Measurements from ENCODE around the gene COX4I2. TPM values are rescaled to one million over a fixed set of nuclear protein-coding genes. Genes with fewer than 3 reads are reported as not detected.
"Not testable (repeated sequence)": the region's sequence is repeated elsewhere in the genome, so short reads cannot be mapped to it uniquely, and the experiment has no call there.

The COX4I2 gene
- total RNA-seq, 1 experiment from 2014 or later: not detected

DNA sequence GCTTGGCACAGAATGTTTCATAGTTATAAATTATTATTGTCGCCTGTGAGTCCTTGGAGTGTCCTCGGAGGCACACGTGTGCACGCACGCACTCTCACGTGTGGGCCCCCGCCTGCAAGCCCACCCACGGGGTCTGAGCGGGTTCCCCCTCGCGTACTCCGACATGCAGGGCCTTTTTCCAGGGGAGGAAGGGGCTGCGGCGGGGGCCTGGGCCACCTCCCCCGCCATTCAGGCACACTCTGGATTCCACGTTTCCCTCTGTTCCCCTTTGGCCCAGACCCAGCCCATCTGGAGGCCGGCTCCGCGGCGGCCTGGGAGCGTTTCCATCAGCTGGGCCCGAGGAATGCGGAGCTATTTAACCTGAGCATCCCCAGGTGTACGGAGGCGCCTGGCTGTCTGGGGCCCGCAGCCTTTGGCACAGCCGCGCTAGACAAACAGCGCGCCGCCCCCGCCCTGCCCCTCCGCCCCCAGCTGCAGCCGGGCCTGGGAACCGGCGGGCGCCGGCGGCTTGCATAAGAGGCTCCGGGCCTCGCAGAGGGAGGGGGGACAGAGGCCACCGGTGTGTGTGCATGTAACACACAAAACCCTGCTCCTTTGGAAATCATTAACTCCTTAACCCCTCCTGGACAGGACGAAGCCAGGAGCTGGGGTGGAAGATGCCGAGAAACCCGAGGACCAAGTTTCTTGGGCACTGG is 29.3 kb upstream of the COX4I2 start:
- DNase-seq (ENCODE audit: low spot score): no peak
- Histone ChIP-seq H3K4me1 (ENCODE audit: insufficient read depth, low read length, poor library complexity, severe bottlenecking) (peaks cover 27% of the 10 kb centered on the region), H3K36me3 (ENCODE audit: insufficient read depth, low read length, poor library complexity, severe bottlenecking) (no peaks in the 10 kb centered on the region), H3K27me3 (replicated peaks; ENCODE audit: insufficient read depth, low read depth, low read length, poor library complexity) (no peaks in the 10 kb centered on the region), H3K9me3 (ENCODE audit: low read depth, low read length, poor library complexity, severe bottlenecking) (no peaks in the 10 kb centered on the region), H3K4me3 (ENCODE audit: low read depth, low read length, poor library complexity, severe bottlenecking) (no peak overlapping the region), H3K27ac (ENCODE audit: low read depth, low read length, poor library complexity, severe bottlenecking) (no peak overlapping the region)
- BruUV-seq (replicated peaks): no TSS peak
- TF ChIP-seq, protein P1, sequence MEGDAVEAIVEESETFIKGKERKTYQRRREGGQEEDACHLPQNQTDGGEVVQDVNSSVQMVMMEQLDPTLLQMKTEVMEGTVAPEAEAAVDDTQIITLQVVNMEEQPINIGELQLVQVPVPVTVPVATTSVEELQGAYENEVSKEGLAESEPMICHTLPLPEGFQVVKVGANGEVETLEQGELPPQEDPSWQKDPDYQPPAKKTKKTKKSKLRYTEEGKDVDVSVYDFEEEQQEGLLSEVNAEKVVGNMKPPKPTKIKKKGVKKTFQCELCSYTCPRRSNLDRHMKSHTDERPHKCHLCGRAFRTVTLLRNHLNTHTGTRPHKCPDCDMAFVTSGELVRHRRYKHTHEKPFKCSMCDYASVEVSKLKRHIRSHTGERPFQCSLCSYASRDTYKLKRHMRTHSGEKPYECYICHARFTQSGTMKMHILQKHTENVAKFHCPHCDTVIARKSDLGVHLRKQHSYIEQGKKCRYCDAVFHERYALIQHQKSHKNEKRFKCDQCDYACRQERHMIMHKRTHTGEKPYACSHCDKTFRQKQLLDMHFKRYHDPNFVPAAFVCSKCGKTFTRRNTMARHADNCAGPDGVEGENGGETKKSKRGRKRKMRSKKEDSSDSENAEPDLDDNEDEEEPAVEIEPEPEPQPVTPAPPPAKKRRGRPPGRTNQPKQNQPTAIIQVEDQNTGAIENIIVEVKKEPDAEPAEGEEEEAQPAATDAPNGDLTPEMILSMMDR (conservative IDR thresholded peaks at IDR 0.05; ENCODE audit: low read depth, low read length): no peak
- no peak for TF ChIP-seq EZH2 (IDR thresholded peaks at IDR 0.05; ENCODE audit: borderline replicate concordance, low read depth, low read length, poor library complexity, severe bottlenecking)
- POLR2A ChIA-PET (ENCODE audit: low non-redundant PET): no interaction called here
- CTCF ChIA-PET: interaction anchor here (1.0 kb wide), 1 partner anchor 26 kb away, joined by 4 read pairs; no protein-coding TSS in a partner anchor
- intact Hi-C loops (cut with micrococcal nuclease; ENCODE audit: unreplicated experiment): loop anchor here (5.0 kb wide), 1 partner anchor 146 kb away; no protein-coding TSS in a partner anchor

DNA sequence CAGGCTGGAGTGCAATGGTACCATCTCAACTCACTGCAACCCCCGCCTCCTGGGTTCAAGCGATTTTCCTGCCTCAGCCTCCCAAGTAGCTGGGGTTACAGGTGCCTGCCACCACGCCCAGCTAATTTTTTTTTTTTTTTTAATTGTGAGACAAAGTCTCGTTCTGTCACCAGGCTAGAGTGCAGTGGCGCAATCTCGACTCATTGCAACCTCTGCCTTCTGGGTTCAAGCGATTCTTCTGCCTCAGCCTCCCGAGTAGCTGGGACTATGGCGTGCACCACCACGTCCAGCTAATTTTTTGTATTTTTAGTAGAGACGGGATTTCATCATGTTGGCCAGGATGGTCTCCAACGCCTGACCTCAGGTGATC is 25.5 kb upstream of the COX4I2 start:
- H3K4me1 ChIP-seq (ENCODE audit: insufficient read depth, low read length, poor library complexity, severe bottlenecking): peaks cover 11% of the 10 kb centered on the region
- H3K4me3 ChIP-seq (ENCODE audit: low read depth, low read length, poor library complexity, severe bottlenecking); H3K27me3 ChIP-seq (replicated peaks; ENCODE audit: insufficient read depth, low read depth, low read length, poor library complexity); H3K36me3 ChIP-seq (ENCODE audit: insufficient read depth, low read length, poor library complexity, severe bottlenecking); H3K27ac ChIP-seq (ENCODE audit: low read depth, low read length, poor library complexity, severe bottlenecking); POLR2A ChIA-PET (ENCODE audit: low non-redundant PET); H3K9me3 ChIP-seq (ENCODE audit: low read depth, low read length, poor library complexity, severe bottlenecking); DNase-seq (ENCODE audit: low spot score); BruUV-seq (replicated peaks): not testable (repeated sequence)
- CTCF ChIA-PET: interaction anchor here (0.6 to 3.8 kb wide), 13 partner anchors 8 to 112 kb away, joined by 3 to 147 read pairs (median 15); partner anchors contain the start of gene ID1
- intact Hi-C loops (cut with micrococcal nuclease; ENCODE audit: unreplicated experiment): loop anchor here (1.0 kb wide), 2 partner anchors 43 to 52 kb away; no protein-coding TSS in a partner anchor

DNA sequence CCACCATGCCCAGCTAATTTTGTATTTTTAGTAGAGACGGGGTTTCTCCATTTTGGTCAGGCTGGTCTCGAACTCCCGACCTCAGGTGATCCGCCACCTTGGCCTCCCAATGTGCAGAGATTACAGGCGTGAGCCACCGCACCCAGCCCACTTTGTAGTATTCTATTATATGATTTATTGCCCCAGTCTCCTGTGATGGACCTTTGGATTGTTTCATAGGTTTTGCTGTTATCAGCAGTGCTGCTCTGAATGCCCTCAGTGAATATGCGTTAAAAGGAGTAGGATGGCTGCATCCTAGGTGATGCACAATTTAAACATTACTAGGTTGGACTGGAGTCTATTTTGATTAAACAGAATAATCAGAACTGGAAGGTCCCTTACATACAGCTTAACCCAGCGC is 22.3 kb upstream of the COX4I2 start:
- Histone ChIP-seq H3K4me3 (ENCODE audit: low read depth, low read length, poor library complexity, severe bottlenecking) (no peak overlapping the region), H3K4me1 (ENCODE audit: insufficient read depth, low read length, poor library complexity, severe bottlenecking) (no peaks in the 10 kb centered on the region), H3K27ac (ENCODE audit: low read depth, low read length, poor library complexity, severe bottlenecking) (no peak overlapping the region), H3K27me3 (replicated peaks; ENCODE audit: insufficient read depth, low read depth, low read length, poor library complexity) (no peaks in the 10 kb centered on the region), H3K9me3 (ENCODE audit: low read depth, low read length, poor library complexity, severe bottlenecking) (no peaks in the 10 kb centered on the region), H3K36me3 (ENCODE audit: insufficient read depth, low read length, poor library complexity, severe bottlenecking) (no peaks in the 10 kb centered on the region)
- CTCF ChIA-PET: no interaction called here
- POLR2A ChIA-PET (ENCODE audit: low non-redundant PET): no interaction called here
- intact Hi-C loops (cut with micrococcal nuclease; ENCODE audit: unreplicated experiment): no loop called here
- BruUV-seq (replicated peaks): no TSS peak
- no peak for DNase-seq (ENCODE audit: low spot score)
- no peak for TF ChIP-seq EZH2 (IDR thresholded peaks at IDR 0.05; ENCODE audit: borderline replicate concordance, low read depth, low read length, poor library complexity, severe bottlenecking)
- TF ChIP-seq, protein P1 (conservative IDR thresholded peaks at IDR 0.05; ENCODE audit: low read depth, low read length): no peak

All from A673 (cell line).